Large intestine (tissue), 3 donors: ENCODE measurements around the gene TRAPPC2L. TPM values are rescaled to one million over a fixed set of nuclear protein-coding genes. Genes with fewer than 3 reads are reported as not detected.
"Not testable (repeated sequence)": the region's sequence is repeated elsewhere in the genome, so short reads cannot be mapped to it uniquely, and the experiment has no call there.

ENCODE experiments used
- DNase-seq, 2 donors: peaks; one replicate each; pipeline versions ENCODE4 v3.0.0 to v3.0.0-alpha.2; 2013
- H3K27ac ChIP-seq: one replicate; pipeline ENCODE4 v1.5.1; 2013; ENCODE audit warnings: low read length
- H3K27me3 ChIP-seq: 2 replicates; pipeline ENCODE4 v1.6.1; 2013; ENCODE audit warnings: low read length; ENCODE audit not compliant: control insufficient read depth, insufficient read depth
- H3K36me3 ChIP-seq: 2 replicates; pipeline ENCODE4 v1.6.1; 2013; ENCODE audit warnings: low read length; ENCODE audit not compliant: control insufficient read depth, insufficient read depth
- H3K4me1 ChIP-seq: one replicate; pipeline ENCODE4 v1.6.1; 2013; ENCODE audit warnings: low read length; ENCODE audit not compliant: control insufficient read depth, insufficient read depth
- H3K4me3 ChIP-seq: one replicate; pipeline ENCODE4 v1.5.1; 2013; ENCODE audit warnings: low read length
- H3K9me3 ChIP-seq: one replicate; pipeline ENCODE4 v1.6.1; 2013; ENCODE audit warnings: mild to moderate bottlenecking, low read depth, low read length, moderate library complexity; ENCODE audit not compliant: control insufficient read depth
- WGBS: methylation state at CpG from one replicate; pipeline ENCODE4 v1.1.5; 2013; ENCODE audit warnings: low lambda C conversion rate; ENCODE audit not compliant: insufficient coverage; 5-methylcytosine and 5-hydroxymethylcytosine counted together
- polyA plus RNA-seq: library from polyadenylated mRNA; unstranded; fragments of 120-200 nt; gene quantifications from one replicate; pipeline ENCODE4 v1.2.1, GENCODE V29; 2013

Gene TRAPPC2L
- polyA plus RNA-seq, 1 donor = 96.0 TPM

- no peak for DNase-seq
- Histone ChIP-seq H3K27me3 (no peaks in the 10 kb centered on the region), H3K4me1 (no peaks in the 10 kb centered on the region), H3K4me3 (no peak overlapping the region), H3K27ac (no peak overlapping the region), H3K36me3 (peaks cover 3% of the 10 kb centered on the region), H3K9me3 (peaks cover 23% of the 10 kb centered on the region)
- no CpG with 5 or more reads among the region's 20 CpGs for WGBS
Observed at GRCh38 chr16:88892065-88892464, 35.1 kb downstream of the TRAPPC2L start.

DNA sequence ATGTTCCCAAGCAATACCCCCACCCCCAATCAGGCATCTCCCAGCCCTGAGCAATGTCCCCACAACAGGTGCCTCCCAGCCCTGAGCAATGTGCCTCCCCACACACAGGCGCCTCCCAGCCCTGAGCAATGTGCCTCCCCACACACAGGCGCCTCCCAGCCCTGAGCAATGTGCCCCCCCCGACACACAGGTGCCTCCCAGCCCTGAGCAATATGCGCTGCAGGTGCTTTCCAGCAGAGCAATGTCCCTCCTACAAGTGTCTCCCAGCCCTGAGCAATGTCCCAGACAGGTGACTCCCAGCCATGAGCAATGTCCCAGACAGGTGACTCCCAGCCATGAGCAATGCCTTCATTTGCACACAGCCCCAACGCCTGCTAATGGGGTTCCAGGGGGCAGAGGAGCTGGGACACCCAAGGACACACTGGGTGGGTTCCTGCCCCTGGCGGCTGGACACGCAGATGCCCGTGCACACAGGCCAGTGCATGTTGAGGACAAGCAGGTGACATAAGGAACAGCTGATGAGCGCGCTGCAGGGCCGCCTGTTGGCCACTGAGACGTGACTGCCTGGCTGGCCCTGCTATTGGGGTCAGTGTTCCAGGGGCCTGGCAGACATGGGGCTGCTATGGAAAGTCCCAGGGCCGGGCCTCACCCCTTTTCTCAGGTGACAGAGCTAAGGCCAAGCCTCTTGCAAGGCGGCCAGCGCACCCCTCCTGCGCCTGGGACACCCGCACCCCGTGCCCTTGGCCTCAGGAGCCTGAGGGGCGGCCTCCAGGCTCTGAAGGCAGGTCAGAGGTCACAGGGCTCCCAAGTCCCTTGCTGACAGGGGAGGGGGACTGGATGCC, 36.4 kb downstream of the TRAPPC2L start:
- H3K27me3 ChIP-seq = no peaks in the 10 kb centered on the region
- H3K4me1 ChIP-seq = no peaks in the 10 kb centered on the region
- no CpG with 5 or more reads among the region's 19 CpGs for WGBS
- H3K9me3 ChIP-seq = peaks cover 23% of the 10 kb centered on the region
- H3K27ac ChIP-seq = no peak overlapping the region
- no peak for DNase-seq
- H3K4me3 ChIP-seq = no peak overlapping the region
- H3K36me3 ChIP-seq = peaks cover 3% of the 10 kb centered on the region

DNA sequence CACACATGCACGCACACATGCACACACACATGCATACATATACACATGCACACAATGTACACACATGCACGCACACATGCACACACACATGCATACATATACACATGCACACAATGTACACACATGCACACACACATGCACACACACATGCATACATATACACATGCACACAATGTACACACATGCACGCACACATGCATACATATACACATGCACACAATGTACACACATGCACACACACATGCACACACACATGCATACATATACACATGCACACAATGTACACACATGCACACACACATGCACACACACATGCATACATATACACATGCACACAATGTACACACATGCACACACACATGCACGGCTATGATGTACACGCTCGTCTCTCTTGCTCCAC, 37.3 kb downstream of the TRAPPC2L start:
- no CpG with 5 or more reads among the region's 6 CpGs for WGBS
- H3K4me1 ChIP-seq, DNase-seq: not testable (repeated sequence)

DNA sequence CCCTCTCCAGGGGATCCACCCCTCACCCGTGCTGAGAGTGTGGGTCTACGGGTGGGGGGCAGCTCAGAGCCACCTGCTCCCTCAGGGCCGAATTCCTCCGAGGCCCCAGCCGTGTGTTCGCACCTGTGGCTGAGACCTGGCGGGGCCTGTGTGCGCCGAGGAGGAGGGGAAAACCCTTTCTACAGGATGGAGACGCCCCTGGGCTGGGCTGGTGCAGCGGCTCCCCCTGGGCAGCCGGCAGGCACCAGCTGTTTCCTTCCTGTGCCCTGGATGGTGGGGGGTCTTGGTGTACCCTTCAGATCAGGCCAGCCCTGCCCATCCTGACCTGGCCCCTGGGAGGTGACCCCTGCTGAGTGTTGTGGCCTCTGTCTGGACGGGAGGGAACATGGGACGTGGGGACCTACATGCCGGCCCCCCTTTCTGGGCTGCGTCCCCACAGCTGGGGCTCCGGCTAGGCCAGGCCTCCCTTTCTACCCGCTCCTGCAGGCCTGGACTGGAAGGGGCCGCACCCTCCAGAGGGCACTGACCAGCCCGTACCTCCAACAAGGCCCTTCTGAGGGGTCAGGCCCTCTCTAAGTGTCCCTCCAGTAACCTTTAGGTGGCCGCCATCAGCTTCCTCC, 37.9 kb downstream of the TRAPPC2L start:
- no peaks in the 10 kb centered on the region for H3K27me3 ChIP-seq
- H3K4me3 ChIP-seq = no peak overlapping the region
- H3K9me3 ChIP-seq = peaks cover 11% of the 10 kb centered on the region
- peaks cover 3% of the 10 kb centered on the region for H3K36me3 ChIP-seq
- H3K27ac ChIP-seq = no peak overlapping the region
- H3K4me1 ChIP-seq = no peaks in the 10 kb centered on the region
- WGBS = no CpG with 5 or more reads among the region's 21 CpGs
- no peak for DNase-seq

More for the DNA sequence above, 37.3 kb downstream of the TRAPPC2L start:
- H3K36me3 ChIP-seq, H3K27me3 ChIP-seq, H3K4me3 ChIP-seq, H3K27ac ChIP-seq: not testable (repeated sequence)
- peaks cover 16% of the 10 kb centered on the region for H3K9me3 ChIP-seq

DNA sequence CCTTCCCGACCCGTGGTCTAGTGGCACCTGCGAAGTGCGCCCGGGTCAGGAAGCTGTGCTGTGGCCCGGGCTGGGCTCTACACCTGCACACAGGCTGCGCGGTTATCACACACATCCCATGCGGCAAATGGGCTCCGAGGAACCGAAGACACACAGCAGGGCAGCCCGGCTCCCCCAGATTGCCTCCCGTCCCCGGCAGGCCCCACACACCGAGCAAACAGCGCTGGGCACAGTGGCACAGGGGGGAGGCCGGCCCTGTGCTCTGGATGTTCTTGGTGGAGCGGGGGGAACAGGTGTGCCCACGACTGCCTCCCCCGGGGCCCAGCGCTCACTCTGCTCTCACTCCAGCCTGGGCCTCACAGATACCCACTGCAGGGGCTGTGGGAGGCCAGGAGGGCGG, 38.4 kb downstream of the TRAPPC2L start:
- Histone ChIP-seq H3K36me3 (no peaks in the 10 kb centered on the region), H3K9me3 (peaks cover 5% of the 10 kb centered on the region), H3K4me3 (no peak overlapping the region), H3K4me1 (no peaks in the 10 kb centered on the region), H3K27ac (no peak overlapping the region), H3K27me3 (no peaks in the 10 kb centered on the region)
- WGBS = no CpG with 5 or more reads among the region's 22 CpGs
- DNase-seq = no peak

DNA sequence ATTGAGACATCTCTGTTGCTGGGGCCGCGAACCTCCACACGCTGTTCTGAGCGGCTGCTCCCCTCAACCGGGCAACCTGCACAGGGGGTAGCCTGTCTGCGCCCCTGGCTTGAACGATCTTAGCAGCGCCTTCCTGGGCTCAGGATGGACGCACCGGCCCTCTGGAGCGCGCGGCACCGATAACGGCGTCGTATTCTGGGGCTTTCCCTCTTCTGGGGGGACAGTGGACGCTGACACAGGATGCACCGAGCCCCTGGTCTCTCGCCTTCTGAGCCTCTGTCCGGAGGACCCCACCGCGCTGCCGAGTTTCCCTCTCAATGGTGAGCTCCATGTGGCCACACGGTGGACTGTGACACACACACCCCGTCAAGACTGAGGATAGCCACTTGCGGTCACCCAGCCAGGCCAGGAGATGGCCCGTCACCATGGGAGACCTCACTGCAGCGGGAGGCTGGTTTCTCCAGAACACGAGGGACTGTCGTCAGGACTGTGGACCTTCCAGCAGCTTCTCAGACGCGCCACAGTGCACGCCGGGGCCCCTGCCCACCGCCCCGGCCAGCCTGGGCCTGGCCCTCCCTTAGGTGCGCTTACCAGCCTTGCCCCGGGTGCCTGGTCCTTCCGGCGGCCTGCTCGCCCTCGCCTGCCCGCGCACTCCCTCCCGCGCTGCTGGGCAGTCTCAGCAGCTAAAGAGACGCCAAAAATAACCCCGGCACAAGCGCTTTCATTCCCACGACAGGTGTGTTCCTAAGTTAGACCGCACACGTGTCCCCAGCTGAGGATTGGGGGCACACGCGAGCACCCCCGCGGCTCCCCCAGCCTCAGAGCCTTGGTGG, 39.5 kb downstream of the TRAPPC2L start:
- Histone ChIP-seq H3K36me3 (no peaks in the 10 kb centered on the region), H3K27me3 (no peaks in the 10 kb centered on the region), H3K4me3 (no peak overlapping the region), H3K9me3 (no peaks in the 10 kb centered on the region), H3K27ac (no peak overlapping the region), H3K4me1 (no peaks in the 10 kb centered on the region)
- DNase-seq = no peak
- WGBS = no CpG with 5 or more reads among the region's 57 CpGs

GRCh38 chr16:88897696-88898425, 40.9 kb downstream of the TRAPPC2L start:
- Histone ChIP-seq H3K27ac (no peak overlapping the region), H3K4me3 (no peak overlapping the region), H3K9me3 (no peaks in the 10 kb centered on the region), H3K36me3 (no peaks in the 10 kb centered on the region), H3K4me1 (no peaks in the 10 kb centered on the region), H3K27me3 (no peaks in the 10 kb centered on the region)
- DNase-seq = no peak
- WGBS = no CpG with 5 or more reads among the region's 34 CpGs

DNA sequence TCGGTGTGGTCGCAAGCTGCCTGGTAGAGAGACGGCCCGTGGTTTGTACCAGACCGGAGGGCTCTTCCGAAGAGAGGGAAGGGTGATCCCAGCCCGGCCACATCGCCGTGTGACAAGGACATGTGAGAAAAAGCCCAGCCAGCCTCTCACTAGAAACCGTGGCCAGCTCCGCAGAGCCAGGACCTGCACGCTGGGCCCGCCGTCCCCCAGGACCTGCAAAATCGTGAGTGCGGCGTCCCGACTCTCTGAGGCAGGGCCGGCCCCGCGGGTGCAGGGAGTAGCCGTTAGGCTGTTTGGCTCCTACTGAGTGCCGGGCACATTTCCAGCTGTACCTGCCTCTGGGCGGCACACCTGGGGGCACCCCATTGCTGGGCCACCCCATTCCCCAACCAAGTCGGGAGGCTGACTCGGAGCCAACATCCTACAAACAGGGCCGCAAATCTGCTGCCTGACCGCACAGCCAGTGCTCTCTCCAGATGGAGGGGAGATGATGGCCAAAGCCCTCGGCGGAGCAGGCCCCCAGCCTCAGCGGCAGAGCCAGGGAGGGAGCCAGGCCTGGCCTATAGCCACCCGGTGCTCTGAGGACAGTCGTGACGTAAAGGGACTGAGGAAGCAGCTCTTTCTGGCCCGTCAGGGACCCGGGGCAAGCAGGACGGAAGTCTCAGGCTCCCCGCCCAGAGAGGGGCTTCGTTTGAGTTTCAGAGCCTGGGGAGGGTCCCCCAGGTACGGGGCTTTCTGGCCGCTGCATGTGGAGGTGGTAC, 43.2 kb downstream of the TRAPPC2L start:
- Histone ChIP-seq H3K4me3 (no peak overlapping the region), H3K27ac (no peak overlapping the region), H3K36me3 (no peaks in the 10 kb centered on the region), H3K9me3 (no peaks in the 10 kb centered on the region), H3K4me1 (no peaks in the 10 kb centered on the region), H3K27me3 (no peaks in the 10 kb centered on the region)
- no peak for DNase-seq
- no CpG with 5 or more reads among the region's 41 CpGs for WGBS

- Histone ChIP-seq H3K27ac (no peak overlapping the region), H3K9me3 (no peaks in the 10 kb centered on the region), H3K27me3 (no peaks in the 10 kb centered on the region), H3K36me3 (no peaks in the 10 kb centered on the region), H3K4me1 (no peaks in the 10 kb centered on the region), H3K4me3 (no peak overlapping the region)
- no peak for DNase-seq
- no CpG with 5 or more reads among the region's 12 CpGs for WGBS
Observed at GRCh38 chr16:88900662-88901052, 43.7 kb downstream of the TRAPPC2L start.
